Epithelial cell of prostate (primary cell): ENCODE measurements around the gene PTPRM.

ENCODE experiments used
- DNase-seq: peaks from one replicate; pipeline ENCODE4 v3.0.0-alpha.2; 2011; ENCODE audit warnings: low read depth, low spot score
- H3K27ac ChIP-seq: fragments of 450-650 bp; 2 replicates; pipeline ENCODE4 v1.5.1; 2017; ENCODE audit warnings: mild to moderate bottlenecking

PTPRM gene

DNA sequence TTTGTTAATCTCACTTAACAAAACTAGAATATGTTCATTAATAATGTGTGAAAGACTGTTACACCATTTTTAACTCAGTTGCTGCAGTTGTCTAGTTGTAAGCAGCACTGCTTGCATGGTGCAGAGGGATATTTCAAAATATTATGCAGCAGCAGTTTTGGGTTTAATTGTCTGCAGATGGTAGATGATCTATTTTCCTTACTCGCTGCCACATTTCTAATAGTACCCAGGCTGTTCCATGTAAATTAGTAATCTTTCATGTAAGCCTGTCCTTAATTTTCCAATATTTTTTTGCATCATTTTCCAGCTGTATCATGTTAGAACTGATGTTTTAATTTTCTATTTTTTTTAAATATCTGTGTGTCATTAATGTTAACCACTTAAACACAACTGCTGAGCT lies 554.0 kb downstream of the PTPRM start:
- H3K27ac ChIP-seq, result no peak overlapping the region
- DNase-seq, result no peak

GRCh38 chr18:8121942-8122480 lies 554.9 kb downstream of the PTPRM start:
- peak; percentile 49 for DNase-seq
- H3K27ac ChIP-seq, result peak overlapping the region; percentile 17

DNA sequence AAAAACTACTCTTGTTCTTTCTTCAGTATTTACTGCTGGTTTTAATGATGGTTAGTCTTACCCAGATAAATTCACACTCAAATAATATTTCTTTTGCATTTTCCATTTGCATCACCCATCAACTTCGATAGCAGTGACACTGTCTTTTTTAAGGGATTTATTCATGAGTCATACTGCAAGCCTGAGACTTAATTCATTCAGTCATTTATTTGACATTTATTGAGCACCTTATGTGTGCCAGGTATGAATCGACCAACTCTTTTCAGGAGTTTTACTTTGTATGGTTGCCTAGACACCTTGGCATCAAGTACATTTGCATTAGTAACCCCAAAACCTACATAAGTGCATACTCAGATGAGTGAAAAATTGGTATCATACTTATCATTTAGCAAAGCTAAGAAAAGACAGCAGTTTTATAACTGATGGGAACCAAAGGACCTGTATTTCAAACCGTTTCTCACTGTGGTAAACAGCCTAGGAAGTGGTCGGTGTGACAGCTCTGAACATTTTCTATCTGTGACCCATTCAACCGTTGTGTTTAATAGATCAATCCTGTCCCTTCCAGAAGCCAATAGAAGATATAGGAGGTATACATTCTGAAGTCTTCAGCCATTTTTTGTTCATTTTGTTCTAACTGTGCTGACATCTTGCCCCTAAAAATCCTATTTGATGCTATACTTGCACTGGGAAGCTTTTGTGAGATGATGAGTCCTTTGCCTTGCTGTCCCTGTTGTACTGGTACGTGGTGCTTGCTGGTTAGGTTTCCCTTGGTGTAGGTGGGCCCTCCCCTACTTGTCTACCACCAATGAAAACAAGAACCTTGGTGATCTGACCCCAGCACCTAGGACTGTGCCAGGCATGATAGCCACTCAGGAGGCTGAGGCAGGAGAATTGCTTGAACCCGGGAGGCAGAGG lies 557.4 kb downstream of the PTPRM start:
- DNase-seq, result peak; percentile 8
- peak overlapping the region; percentile 12 for H3K27ac ChIP-seq

DNA sequence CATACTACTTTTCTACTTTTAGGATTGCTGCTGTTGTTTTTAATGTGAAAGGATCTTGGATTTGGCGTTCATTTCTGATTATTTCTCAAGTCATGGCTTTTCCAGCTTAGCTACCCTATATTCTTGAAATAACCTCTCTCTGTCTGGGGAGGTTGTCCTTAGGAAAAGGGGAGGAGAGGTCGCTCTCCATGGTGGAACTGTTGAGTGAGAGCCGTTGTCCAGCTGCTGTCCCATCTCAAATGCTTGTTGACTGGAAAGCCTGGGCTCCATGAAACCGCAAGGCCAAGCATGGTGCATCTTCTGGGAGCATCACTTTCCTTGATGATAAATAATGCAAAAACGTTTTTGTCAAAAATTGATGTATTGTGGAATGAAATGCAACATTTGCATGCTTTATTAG lies 563.0 kb downstream of the PTPRM start:
- no peak for DNase-seq

DNA sequence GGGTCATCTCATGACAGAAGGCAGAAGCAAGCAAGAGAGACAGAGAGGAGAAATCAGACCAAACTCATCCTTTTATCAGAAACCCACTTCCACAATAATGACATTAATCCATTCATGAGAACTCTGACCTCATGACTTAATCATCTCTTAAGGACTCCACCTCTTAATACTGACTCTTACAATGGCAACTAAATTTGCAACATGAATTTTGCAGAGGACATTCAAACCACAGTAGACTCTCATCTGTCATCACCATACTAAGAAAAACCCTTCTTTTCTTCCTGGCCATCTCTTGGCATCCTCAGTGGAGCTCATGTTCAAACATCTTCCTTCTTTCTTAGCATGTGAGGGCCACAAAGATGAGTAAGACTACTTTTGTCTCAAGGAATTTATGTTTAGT lies 565.9 kb downstream of the PTPRM start:
- H3K27ac ChIP-seq, result no peak overlapping the region
- DNase-seq, result no peak

More for the DNA sequence above, 563.0 kb downstream of the PTPRM start:
- no peak overlapping the region for H3K27ac ChIP-seq

- no peak overlapping the region for H3K27ac ChIP-seq
- DNase-seq, result no peak
Observed at GRCh38 chr18:8133888-8134287, 566.8 kb downstream of the PTPRM start.

- no peak overlapping the region for H3K27ac ChIP-seq
- no peak for DNase-seq
Observed at GRCh38 chr18:8139127-8139527, 572.0 kb downstream of the PTPRM start.

DNA sequence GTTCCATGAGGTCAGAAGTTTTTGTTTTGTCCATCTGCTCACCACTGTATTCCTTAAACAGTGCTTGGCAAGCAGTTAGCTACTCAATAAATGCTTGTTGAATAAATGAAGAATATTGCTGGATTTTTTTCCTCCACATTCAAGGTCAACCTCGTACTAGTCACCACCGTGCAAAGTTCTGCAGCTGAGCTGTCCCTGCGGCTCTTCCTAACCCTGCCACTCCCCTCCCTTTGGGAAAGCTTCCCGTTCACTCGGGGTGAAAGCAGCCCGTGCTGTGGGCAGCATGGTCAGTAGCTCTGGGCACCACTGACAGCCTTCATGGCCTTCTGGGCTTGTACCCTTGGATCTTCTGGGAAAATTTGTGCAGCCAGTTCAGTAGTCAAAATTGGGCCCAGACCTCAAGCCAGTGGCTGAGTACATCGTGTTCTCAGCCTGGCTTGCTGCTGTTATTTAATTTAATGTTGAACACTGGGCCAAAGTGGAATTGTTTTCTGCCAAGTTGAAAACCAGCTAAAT lies 572.8 kb downstream of the PTPRM start:
- no peak overlapping the region for H3K27ac ChIP-seq
- DNase-seq, result no peak

- no peak overlapping the region for H3K27ac ChIP-seq
- no peak for DNase-seq
Observed at GRCh38 chr18:8140841-8141501, 573.9 kb downstream of the PTPRM start.

GRCh38 chr18:8142131-8142711 lies 575.1 kb downstream of the PTPRM start:
- H3K27ac ChIP-seq, result no peak overlapping the region
- no peak for DNase-seq

DNA sequence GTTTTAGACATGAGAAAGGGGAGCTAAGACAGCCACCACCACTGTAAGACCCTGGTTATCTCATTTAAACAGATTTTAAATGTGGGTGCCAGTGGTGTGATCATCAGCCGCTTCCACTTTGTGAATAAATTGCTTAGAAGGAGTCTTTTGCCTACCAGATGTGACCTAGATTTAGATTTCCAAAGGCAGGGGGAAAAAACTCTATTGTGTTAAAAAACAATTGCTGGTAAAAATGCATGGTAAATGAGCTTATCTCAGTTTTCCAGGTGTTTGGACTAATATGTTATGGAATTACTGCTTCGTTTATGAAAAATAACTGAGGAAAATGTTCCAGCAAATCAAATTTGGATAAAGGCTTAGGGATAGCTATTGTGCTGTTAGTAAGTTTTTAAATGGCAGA lies 575.8 kb downstream of the PTPRM start:
- H3K27ac ChIP-seq, result no peak overlapping the region
- no peak for DNase-seq

GRCh38 chr18:8151181-8151580 lies 584.1 kb downstream of the PTPRM start:
- H3K27ac ChIP-seq, result no peak overlapping the region
- DNase-seq, result no peak

GRCh38 chr18:8153887-8154583 lies 586.9 kb downstream of the PTPRM start:
- DNase-seq, result peak; percentile 18
- H3K27ac ChIP-seq, result peak overlapping the region; percentile 1

- peak; percentile 16 for DNase-seq
- no peak overlapping the region for H3K27ac ChIP-seq
Observed at GRCh38 chr18:8162802-8163201, 595.7 kb downstream of the PTPRM start.

GRCh38 chr18:8163286-8163959 lies 596.3 kb downstream of the PTPRM start:
- DNase-seq, result no peak
- H3K27ac ChIP-seq, result no peak overlapping the region

GRCh38 chr18:8165095-8165494 lies 598.0 kb downstream of the PTPRM start:
- H3K27ac ChIP-seq, result no peak overlapping the region
- no peak for DNase-seq

- no peak overlapping the region for H3K27ac ChIP-seq
- DNase-seq, result no peak
Observed at GRCh38 chr18:8167026-8167425, 599.9 kb downstream of the PTPRM start.

- no peak for DNase-seq
- no peak overlapping the region for H3K27ac ChIP-seq
Observed at GRCh38 chr18:8167673-8168072, 600.6 kb downstream of the PTPRM start.

DNA sequence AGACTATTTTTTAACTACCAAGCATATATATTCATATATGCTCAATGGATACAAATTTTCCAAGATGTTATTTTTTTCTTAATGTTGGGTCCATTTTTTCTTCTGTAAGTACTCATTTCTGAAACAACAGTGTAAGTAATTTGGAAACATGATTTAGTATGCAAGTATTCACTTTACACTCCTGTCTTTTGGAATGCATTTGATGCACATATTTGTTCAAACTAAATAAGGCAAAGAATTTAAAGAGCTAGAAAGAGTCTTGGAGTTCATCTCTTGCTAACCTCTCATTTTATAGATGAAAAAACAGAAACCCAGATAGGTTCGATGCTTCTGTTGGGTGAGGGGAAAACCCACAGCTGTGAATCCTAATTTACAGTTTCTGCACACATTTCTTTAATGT lies 602.6 kb downstream of the PTPRM start:
- no peak overlapping the region for H3K27ac ChIP-seq
- no peak for DNase-seq

DNA sequence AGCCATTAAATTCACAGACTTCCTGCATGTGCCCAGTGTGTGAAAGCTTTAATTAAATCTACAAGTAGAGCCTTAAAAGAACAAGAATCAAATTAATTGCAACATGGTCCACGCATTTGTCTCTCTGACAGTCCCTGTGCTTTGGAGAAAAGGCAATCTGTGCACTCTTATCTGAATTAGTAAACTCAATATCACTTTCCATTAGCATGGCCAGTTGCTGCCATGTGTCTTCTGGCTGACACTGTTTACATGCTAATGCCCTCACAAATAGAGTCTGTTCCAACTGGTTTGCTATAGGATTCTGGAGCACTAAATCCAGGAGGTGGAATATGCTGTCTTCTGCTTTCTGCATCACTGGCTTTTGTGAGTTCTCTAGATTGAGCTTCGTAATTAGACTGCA lies 607.7 kb downstream of the PTPRM start:
- no peak overlapping the region for H3K27ac ChIP-seq
- DNase-seq, result no peak
